Measurements from ENCODE around the gene RXRA.

Gene RXRA

GRCh38 chr9:134456756-134457305 lies 130.6 kb downstream of the RXRA start:
- DNase-seq: no peak

DNA sequence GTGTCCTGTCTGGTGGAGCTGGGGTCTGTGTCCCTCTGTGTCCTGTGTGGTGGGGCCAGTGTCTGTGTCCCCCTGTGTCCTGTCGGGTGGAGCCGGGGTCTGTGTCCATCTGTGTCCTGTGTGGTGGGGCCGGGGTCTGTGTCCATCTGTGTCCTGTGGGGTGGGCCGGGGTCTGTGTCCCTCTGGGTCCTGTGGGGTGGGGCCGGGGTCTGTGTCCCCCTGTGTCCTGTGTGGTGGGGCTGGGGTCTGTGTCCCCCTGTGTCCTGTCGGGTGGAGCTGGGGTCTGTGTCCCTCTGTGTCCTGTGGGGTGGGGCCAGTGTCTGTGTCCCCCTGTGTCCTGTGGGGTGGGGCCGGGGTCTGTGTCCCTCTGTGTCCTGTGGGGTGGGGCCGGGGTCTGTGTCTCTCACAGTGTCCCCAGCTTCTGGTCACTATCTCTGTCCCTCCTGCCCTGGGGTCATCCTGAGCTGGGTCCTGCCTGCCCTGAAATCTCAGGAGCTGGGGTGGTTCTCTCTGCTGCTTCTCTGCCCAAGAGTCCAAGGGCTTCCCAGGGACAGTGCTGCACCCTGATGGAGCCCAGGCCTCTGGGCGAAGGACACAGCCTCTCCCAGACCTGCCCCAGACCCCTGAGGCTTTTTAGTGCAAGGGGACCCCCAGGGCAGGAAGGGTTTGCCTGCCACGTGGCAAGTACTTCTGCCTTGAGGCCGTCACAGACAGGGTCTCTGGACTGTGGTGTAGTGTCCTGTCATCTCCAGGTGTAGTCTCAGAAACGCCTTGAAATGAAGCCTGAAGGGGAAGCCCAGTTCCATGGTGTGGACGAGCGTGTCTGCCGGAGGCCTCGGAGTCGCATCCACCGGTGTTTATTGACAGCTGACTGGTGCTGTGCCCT lies 131.3 kb downstream of the RXRA start:
- DNase-seq: no peak

GRCh38 chr9:134458207-134459108 lies 132.2 kb downstream of the RXRA start:
- DNase-seq: no peak

- no peak for DNase-seq
These were observed 132.9 kb downstream of the RXRA start for GRCh38 chr9:134459164-134459563.

- no peak for DNase-seq
These were observed 133.3 kb downstream of the RXRA start for GRCh38 chr9:134459573-134459972.

DNA sequence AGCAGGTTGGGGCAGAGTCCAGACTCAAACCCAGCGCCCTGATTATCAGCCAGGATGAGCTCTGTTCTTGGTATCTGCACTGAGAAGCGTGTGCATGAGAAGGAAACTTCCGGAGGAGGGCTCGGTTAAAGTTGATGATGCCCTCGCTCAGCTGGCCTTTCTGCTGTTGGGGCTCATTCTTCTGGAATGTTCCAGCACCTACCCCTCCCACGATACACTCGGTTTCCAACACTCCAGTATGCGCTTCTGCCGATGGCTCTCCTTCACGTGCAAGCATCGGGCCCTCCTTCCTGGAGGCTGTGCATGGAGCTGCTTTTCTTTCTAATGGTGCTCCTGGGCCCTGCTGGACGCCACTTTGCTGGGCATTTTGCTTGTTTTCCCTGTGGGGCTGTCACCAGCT lies 134.0 kb downstream of the RXRA start:
- DNase-seq: no peak

DNA sequence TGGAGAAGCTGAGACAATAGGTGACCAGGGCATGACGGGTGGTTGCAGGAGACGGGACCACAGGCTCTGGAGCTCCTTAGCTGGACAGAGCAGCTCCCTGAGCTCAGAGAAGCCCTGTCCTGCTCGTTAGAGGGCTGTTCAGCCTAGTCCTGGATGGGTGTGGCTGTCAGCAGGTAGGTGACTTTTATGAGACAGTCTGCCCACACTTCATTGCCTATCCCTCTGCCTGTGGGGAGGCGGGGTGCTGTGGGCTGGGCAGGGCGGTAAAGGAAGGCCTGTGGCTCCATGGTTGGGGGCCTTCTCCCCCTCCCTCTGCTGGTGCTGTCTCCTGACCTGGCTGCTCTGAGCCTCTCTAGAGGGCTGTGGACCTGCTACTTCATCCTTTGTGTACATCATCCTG lies 134.6 kb downstream of the RXRA start:
- no peak for DNase-seq

- no peak for DNase-seq
These were observed 135.2 kb downstream of the RXRA start for GRCh38 chr9:134461426-134461982.

DNA sequence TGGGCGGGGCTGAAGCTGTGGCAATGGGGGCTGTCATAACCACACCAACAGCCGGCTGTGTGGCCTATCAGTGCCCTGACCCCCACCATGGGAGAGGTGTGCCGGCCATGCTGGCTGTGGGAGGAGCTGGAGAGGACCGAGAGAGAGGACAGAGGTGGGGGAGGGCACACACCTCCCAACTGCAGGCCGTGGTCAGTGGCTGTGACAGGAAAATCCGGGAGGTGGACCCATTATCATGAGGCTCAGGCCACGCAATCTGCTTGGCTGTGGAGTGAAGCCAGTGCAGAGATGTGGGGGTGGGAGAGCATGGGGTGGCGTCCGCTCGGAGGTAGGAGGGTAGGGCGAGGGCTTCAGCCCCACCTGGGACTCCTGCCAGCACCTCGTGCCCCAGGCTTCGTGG lies 136.1 kb downstream of the RXRA start:
- DNase-seq: no peak

DNA sequence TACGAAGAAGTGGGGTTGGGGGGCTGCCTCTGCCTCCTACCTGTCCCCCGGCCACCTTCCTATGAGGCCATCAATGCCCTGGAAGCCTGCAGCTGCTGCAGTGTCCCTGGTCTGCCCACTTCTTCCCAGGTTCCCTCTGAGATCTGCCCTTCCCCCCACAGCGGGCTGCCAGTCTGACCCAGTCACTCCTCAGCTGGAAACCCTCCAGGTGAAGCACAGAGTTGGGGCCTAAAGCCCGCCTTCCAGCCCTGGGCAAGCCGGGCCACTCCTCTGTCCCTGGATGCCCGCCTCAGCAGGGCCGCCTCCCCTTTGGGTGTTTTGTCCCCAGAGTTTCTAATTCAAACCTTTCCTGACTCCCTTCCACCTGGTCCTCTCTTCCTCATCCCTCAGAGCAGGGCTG lies 137.0 kb downstream of the RXRA start:
- DNase-seq: no peak

DNA sequence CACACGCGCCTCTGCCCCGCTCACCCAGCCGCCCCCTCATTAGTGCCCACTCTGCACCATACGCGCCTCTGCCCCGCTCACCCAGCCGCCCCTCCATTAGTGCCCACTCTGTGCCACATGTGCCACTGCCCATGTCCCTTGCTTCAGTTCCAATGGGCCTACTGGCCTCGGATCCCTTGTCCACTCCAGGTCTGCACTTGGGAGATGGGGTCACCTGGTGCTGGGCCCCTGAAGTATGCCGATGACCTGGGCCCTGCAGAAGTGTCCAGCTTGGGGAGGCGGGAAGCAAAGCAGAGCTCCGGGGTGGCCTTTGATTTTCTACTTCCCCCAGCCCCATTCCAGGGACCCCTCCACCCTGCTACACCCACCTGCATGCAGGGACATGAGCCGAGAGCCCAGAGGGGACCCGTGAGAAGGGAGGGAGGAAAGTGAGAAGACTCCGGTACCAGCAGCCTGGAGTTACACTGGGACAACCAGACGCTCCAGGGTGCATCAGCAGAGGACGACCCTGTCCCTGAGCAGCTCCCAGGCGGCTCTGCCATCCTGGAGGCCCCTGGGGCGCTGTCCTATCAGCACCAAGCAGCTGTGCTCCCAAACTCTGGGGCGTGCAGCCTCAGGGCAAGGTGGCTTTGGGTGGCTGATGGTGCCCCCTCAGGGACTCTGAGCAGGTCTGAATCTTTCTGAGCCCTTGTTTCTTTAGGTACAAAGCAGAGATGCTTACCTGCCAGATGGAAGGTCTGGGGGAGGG lies 140.8 kb downstream of the RXRA start:
- no peak for DNase-seq

- DNase-seq: no peak
These were observed 142.1 kb downstream of the RXRA start for GRCh38 chr9:134468358-134468757.

- DNase-seq: no peak
These were observed 143.0 kb downstream of the RXRA start for GRCh38 chr9:134469041-134469875.

- DNase-seq: no peak
These were observed 146.0 kb downstream of the RXRA start for GRCh38 chr9:134472256-134472655.

- no peak for DNase-seq
These were observed 147.1 kb downstream of the RXRA start for GRCh38 chr9:134473141-134474054.

GRCh38 chr9:134474055-134474370 lies 147.8 kb downstream of the RXRA start:
- DNase-seq: no peak

GRCh38 chr9:134475011-134475790 lies 148.9 kb downstream of the RXRA start:
- peak; percentile 16 for DNase-seq

DNA sequence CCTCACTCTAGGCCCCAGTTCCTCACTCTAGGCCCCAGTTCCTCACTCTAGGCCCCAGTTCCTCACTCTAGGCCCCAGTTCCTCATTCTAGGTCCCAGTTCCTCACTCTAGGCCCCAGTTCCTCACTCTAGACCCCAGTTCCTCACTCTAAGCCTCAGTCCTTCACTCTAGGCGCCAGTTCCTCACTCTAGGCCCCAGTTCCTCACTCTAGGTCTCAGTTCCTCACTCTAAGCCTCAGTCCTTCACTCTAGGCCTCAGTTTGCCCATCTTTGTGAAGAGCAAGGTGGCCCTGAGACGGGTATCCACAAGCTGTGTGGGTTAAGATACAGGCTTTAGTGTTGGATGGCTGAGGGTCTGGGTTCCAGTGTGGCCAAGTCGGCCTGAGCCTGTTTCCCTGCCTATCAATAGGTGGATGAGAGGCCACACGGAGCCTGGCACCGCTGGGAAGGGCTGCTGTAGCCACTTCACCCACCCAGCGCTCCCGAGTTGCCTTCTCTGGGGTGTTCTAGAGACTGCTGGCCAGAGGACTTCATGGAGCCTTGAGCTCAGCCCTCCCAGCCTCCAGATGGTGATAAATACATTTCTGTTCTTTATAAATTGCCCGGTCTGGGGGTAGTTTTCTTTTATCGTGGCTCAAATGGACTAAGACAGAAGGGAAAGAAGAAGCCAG lies 150.2 kb downstream of the RXRA start:
- no peak for DNase-seq

DNA sequence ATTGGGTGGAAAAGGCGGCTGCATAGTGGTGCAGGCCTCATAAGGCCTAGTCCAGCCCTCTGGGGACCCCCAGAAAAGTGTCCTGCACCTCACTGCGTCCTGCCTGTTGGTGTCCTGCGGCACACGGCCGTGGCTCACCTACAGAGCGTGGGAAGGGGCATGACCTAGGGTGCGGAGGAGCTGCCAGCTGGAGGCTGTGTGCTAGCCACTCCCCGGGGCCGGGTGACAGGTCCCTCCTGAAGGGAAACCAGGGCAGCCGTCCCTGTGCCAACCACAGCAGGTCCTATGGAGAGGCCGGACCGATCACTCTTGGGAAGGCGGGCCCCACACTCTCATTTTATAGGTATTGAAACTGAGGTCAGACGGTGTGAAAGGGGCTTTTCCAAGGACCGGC lies 150.7 kb downstream of the RXRA start:
- no peak for DNase-seq
